ENCODE measurements around the gene ERGIC1. TPM values are rescaled to one million over a fixed set of nuclear protein-coding genes. Genes with fewer than 3 reads are reported as not detected.

ERGIC1 gene
- total and polyA plus RNA-seq, 2 of the 13 experiments (the other 11 are each of a cell fraction or from before 2014, with no cell fraction given) = 78.5 to 184 TPM

DNA sequence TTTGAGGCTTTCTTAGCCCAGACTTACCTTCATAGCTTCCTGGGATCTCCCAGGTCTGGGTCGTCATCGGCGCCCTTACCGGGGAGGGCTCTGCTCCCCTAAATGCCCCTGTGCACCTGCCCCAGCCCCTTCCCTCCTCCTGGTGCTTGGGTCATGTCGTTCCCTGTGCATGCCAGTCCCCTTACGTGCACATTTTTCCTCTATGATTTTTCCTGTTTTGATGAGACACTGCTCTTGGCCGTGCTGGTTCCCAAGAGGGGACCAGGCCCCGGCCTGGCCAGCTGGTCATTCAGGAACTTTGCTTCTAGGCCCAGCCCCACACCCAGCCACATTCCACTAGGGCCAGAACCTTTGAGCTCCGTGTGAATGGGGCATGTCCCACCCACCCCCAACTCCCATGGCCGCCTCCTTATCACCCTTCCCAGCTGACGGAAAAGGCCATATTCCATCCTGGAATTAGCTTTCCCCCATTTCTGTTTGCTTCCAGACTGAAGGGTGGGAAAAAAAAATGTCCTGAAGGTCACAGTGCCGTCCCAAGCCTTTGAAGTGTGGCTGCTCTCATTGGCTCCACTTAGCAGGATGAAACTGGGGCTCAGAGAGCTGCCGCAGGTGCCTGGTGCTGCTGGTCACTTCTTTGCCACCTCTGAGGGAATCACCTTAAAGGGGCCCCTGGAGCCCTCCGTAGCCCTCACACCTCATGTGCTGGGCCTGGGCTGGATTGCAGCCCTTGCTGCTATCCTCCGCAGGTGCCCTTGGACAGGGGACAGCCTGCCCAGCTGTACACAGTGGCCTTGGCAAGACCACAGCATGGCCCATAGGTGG, 25.1 kb downstream of the ERGIC1 start (continued):
- TF ChIP-seq, protein P1, sequence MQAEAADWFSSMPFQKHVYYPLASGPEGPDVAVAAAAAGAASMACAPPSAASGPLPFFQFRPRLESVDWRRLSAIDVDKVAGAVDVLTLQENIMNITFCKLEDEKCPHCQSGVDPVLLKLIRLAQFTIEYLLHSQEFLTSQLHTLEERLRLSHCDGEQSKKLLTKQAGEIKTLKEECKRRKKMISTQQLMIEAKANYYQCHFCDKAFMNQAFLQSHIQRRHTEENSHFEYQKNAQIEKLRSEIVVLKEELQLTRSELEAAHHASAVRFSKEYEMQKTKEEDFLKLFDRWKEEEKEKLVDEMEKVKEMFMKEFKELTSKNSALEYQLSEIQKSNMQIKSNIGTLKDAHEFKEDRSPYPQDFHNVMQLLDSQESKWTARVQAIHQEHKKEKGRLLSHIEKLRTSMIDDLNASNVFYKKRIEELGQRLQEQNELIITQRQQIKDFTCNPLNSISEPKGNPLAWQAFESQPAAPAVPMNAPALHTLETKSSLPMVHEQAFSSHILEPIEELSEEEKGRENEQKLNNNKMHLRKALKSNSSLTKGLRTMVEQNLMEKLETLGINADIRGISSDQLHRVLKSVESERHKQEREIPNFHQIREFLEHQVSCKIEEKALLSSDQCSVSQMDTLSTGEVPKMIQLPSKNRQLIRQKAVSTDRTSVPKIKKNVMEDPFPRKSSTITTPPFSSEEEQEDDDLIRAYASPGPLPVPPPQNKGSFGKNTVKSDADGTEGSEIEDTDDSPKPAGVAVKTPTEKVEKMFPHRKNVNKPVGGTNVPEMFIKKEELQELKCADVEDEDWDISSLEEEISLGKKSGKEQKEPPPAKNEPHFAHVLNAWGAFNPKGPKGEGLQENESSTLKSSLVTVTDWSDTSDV (CRISPR knock-in tag; IDR thresholded peaks at IDR 0.05) = no peak
- TF ChIP-seq ZNF891 (CRISPR knock-in tag; IDR thresholded peaks at IDR 0.05) = no peak
- no peak for TF ChIP-seq ZNF484 (CRISPR knock-in tag; IDR thresholded peaks at IDR 0.05; ENCODE audit: borderline replicate concordance, low read depth)
- no peak for TF ChIP-seq ZNF546 (CRISPR knock-in tag; conservative IDR thresholded peaks at IDR 0.05)
- peak; percentile 94 for TF ChIP-seq CCDC6 (CRISPR knock-in tag; IDR thresholded peaks at IDR 0.05)
- no peak for TF ChIP-seq ZNF224 (CRISPR knock-in tag; IDR thresholded peaks at IDR 0.05)
- TF ChIP-seq ZBTB1 (CRISPR knock-in tag; IDR thresholded peaks at IDR 0.05; ENCODE audit: borderline replicate concordance) = no peak
- TF ChIP-seq HHEX (CRISPR knock-in tag; IDR thresholded peaks at IDR 0.05) = 0 out of 2 replicates have a peak, but pooled peaks have one; percentile 17
- no peak for TF ChIP-seq NAIF1 (CRISPR knock-in tag; IDR thresholded peaks at IDR 0.05; ENCODE audit: borderline replicate concordance)
- no peak for TF ChIP-seq ZNF674 (CRISPR knock-in tag; IDR thresholded peaks at IDR 0.05; ENCODE audit: low read depth)
- no peak for TF ChIP-seq PAF1 (CRISPR knock-in tag; IDR thresholded peaks at IDR 0.05)
- peak; percentile 33; the same call in 1 of the 2 replicates for TF ChIP-seq FOSL1 (CRISPR knock-in tag; IDR thresholded peaks at IDR 0.05; ENCODE audit: borderline replicate concordance)
- peak in 1 of 2 experiments; percentile 68; a peak in 2 of 4 replicates for TF ChIP-seq POLR2A (IDR thresholded peaks at IDR 0.05; ENCODE audit: insufficient read depth in 1 of 2, low read depth in 2 of 2, low read length in 2 of 2)
- TF ChIP-seq, protein P2, sequence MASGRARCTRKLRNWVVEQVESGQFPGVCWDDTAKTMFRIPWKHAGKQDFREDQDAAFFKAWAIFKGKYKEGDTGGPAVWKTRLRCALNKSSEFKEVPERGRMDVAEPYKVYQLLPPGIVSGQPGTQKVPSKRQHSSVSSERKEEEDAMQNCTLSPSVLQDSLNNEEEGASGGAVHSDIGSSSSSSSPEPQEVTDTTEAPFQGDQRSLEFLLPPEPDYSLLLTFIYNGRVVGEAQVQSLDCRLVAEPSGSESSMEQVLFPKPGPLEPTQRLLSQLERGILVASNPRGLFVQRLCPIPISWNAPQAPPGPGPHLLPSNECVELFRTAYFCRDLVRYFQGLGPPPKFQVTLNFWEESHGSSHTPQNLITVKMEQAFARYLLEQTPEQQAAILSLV (CRISPR knock-in tag; IDR thresholded peaks at IDR 0.05; ENCODE audit: borderline replicate concordance) = no peak; the same call in 1 of the 2 replicates
- TF ChIP-seq, protein P3, sequence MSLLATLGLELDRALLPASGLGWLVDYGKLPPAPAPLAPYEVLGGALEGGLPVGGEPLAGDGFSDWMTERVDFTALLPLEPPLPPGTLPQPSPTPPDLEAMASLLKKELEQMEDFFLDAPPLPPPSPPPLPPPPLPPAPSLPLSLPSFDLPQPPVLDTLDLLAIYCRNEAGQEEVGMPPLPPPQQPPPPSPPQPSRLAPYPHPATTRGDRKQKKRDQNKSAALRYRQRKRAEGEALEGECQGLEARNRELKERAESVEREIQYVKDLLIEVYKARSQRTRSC (CRISPR knock-in tag; IDR thresholded peaks at IDR 0.05; ENCODE audit: low read depth) = no peak; the same call in 1 of the 2 replicates
- TF ChIP-seq BRCA1 (CRISPR knock-in tag; IDR thresholded peaks at IDR 0.05) = no peak
- 0 out of 2 replicates have a peak, but pooled peaks have one; percentile 35 for TF ChIP-seq EED (CRISPR knock-in tag; IDR thresholded peaks at IDR 0.05)
- no peak for TF ChIP-seq ZSCAN20 (CRISPR knock-in tag; IDR thresholded peaks at IDR 0.05; ENCODE audit: borderline replicate concordance)
- TF ChIP-seq ZNF225 (CRISPR knock-in tag; IDR thresholded peaks at IDR 0.05) = no peak
- TF ChIP-seq, protein P4, sequence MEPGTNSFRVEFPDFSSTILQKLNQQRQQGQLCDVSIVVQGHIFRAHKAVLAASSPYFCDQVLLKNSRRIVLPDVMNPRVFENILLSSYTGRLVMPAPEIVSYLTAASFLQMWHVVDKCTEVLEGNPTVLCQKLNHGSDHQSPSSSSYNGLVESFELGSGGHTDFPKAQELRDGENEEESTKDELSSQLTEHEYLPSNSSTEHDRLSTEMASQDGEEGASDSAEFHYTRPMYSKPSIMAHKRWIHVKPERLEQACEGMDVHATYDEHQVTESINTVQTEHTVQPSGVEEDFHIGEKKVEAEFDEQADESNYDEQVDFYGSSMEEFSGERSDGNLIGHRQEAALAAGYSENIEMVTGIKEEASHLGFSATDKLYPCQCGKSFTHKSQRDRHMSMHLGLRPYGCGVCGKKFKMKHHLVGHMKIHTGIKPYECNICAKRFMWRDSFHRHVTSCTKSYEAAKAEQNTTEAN (CRISPR knock-in tag; conservative IDR thresholded peaks at IDR 0.05) = peak; percentile 20; the same call in 1 of the 2 replicates
- peak; percentile 53; the same call in 1 of the 2 replicates for TF ChIP-seq HDAC1 (CRISPR knock-in tag; IDR thresholded peaks at IDR 0.05)
- TF ChIP-seq, protein P5, sequence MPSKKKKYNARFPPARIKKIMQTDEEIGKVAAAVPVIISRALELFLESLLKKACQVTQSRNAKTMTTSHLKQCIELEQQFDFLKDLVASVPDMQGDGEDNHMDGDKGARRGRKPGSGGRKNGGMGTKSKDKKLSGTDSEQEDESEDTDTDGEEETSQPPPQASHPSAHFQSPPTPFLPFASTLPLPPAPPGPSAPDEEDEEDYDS (CRISPR knock-in tag; IDR thresholded peaks at IDR 0.05) = peak; percentile 46
- TF ChIP-seq ZMYM4 (CRISPR knock-in tag; IDR thresholded peaks at IDR 0.05) = no peak; the same call in 1 of the 2 replicates
- no peak for TF ChIP-seq MYNN (CRISPR knock-in tag; IDR thresholded peaks at IDR 0.05; ENCODE audit: low read depth)
